ENCODE data around the gene ZYG11B. TPM values are rescaled to one million over a fixed set of nuclear protein-coding genes. Genes with fewer than 3 reads are reported as not detected.
A peak's percentile ranks its signal among the peaks of the same experiment; 100 is the strongest.

ZYG11B gene
- total and polyA plus RNA-seq, 9 donors, result 9.8 to 37.1 (median 31.1) TPM

GRCh38 chr1:52751589-52752483, 25.6 kb downstream of the ZYG11B start:
- Histone ChIP-seq H3K4me3 (no peak overlapping the region), H3K27me3 (no peaks in the 10 kb centered on the region), H3K36me3 (no peaks in the 10 kb centered on the region), H3K9me3 (no peaks in the 10 kb centered on the region), H3K27ac (peak overlapping the region in 1 of 2 donors; percentile 40), H3K4me1 (ENCODE audit: insufficient read depth) (peaks cover 10% of the 10 kb centered on the region)
- DNase-seq, result peak in 3 of 5 donors; percentile 54 to 64 (median 57)
- intact Hi-C loops (cut with DNase I), result no loop called here
- 7 to 14% (median 12%) methylated on average over 3 of the region's 3 CpGs for WGBS, 3 donors
- TF ChIP-seq CTCF (IDR thresholded peaks at IDR 0.05), result no peak
- no peak for TF ChIP-seq POLR2A (IDR thresholded peaks at IDR 0.05)
- no peak for TF ChIP-seq EP300 (IDR thresholded peaks at IDR 0.05)

- Histone ChIP-seq H3K4me3 (no peak overlapping the region), H3K27ac (no peak overlapping the region), H3K4me1 (ENCODE audit: insufficient read depth) (peaks cover 10% of the 10 kb centered on the region), H3K27me3 (no peaks in the 10 kb centered on the region), H3K9me3 (no peaks in the 10 kb centered on the region), H3K36me3 (no peaks in the 10 kb centered on the region)
- no peak for DNase-seq
- no peak for TF ChIP-seq EP300 (IDR thresholded peaks at IDR 0.05)
- no peak for TF ChIP-seq POLR2A (IDR thresholded peaks at IDR 0.05)
- no peak for TF ChIP-seq CTCF (IDR thresholded peaks at IDR 0.05)
- WGBS, 3 donors, result 85 to 97% (median 93%) methylated on average over 2 of the region's 2 CpGs
- intact Hi-C loops (cut with DNase I), result no loop called here
These were observed 26.2 kb downstream of the ZYG11B start for GRCh38 chr1:52752484-52752826.

GRCh38 chr1:52753169-52753568, 26.9 kb downstream of the ZYG11B start:
- Histone ChIP-seq H3K9me3 (no peaks in the 10 kb centered on the region), H3K27ac (no peak overlapping the region), H3K36me3 (no peaks in the 10 kb centered on the region), H3K27me3 (no peaks in the 10 kb centered on the region), H3K4me1 (ENCODE audit: insufficient read depth) (peaks cover 10% of the 10 kb centered on the region), H3K4me3 (no peak overlapping the region)
- TF ChIP-seq CTCF (IDR thresholded peaks at IDR 0.05) (no peak), POLR2A (IDR thresholded peaks at IDR 0.05) (no peak)
- no peak for DNase-seq
- intact Hi-C loops (cut with DNase I), result no loop called here
- WGBS, 3 donors, result 90 to 94% (median 93%) methylated on average over 4 of the region's 4 CpGs

GRCh38 chr1:52756020-52756419, 29.8 kb downstream of the ZYG11B start:
- DNase-seq, result no peak
- intact Hi-C loops (cut with DNase I), result no loop called here

More at GRCh38 chr1:52756020-52756419, 29.8 kb downstream of the ZYG11B start:
- Histone ChIP-seq H3K36me3 (no peaks in the 10 kb centered on the region), H3K4me1 (ENCODE audit: insufficient read depth) (peaks cover 2% of the 10 kb centered on the region), H3K27ac (no peak overlapping the region), H3K27me3 (no peaks in the 10 kb centered on the region), H3K9me3 (no peaks in the 10 kb centered on the region), H3K4me3 (no peak overlapping the region)
- 95% methylated on average over 2 of the region's 2 CpGs for WGBS, 3 donors
- no peak for TF ChIP-seq POLR2A (IDR thresholded peaks at IDR 0.05)
- no peak for TF ChIP-seq CTCF (IDR thresholded peaks at IDR 0.05)
- TF ChIP-seq EP300 (IDR thresholded peaks at IDR 0.05), result no peak

All from ovary (tissue), 9 donors.